T-cell (primary cell): Measurements from ENCODE around the gene PPIA. TPM values are rescaled to one million over a fixed set of nuclear protein-coding genes. Genes with fewer than 3 reads are reported as not detected.
A peak's percentile ranks its signal among the peaks of the same experiment; 100 is the strongest.

Experiments
- ATAC-seq, 4 experiments: fragments of 200-7000 bp in 3 of 4; fragments of 150-1000 bp in 1 of 4; cut with Tn5 transposase; replicated peaks in 1 of 4; 1 replicate in 3 of 4; 2 replicates in 1 of 4; pipeline ENCODE4 v1.10.0; 2021; ENCODE audit warnings: moderate library complexity in 3 of 4, mild to moderate bottlenecking in 2 of 4, moderate number of reproducible peaks in 1 of 4
- CTCF ChIA-PET, 2 donors: fragments of 300-600 bp; sonication (Branson Sonifier 250); formaldehyde crosslinking; loops; one replicate each; lab custom pipeline; 2022; ENCODE audit warnings: antibody characterized with exemption in 2 of 2; lab: Charles Lee
- POLR2A ChIA-PET, 2 donors: fragments of 300-600 bp; sonication (Branson Sonifier 250); formaldehyde crosslinking; loops; one replicate each; lab custom pipeline; 2022; ENCODE audit warnings: antibody characterized with exemption in 2 of 2; lab: Charles Lee
- DNase-seq, 35 experiments: peaks; one replicate each; pipeline versions ENCODE4 v3.0.0 to v3.0.0-alpha.2; 2013 to 2023
- H3K27ac ChIP-seq: one replicate; pipeline ENCODE4 v1.5.1; 2013; ENCODE audit warnings: low read length
- H3K27me3 ChIP-seq, 2 experiments: replicated peaks in 1 of 2; 1 replicate in 1 of 2; 2 replicates in 1 of 2; pipeline versions ENCODE4 v1.6.1 to v1.7.0; 2013; ENCODE audit warnings: low read length in 1 of 2, mixed read lengths in 1 of 2; ENCODE audit not compliant: control insufficient read depth in 2 of 2, insufficient read depth in 2 of 2; ENCODE audit errors: extremely low read depth in 1 of 2
- H3K36me3 ChIP-seq, 2 donors: 1 replicate in 1 of 2; 2 replicates in 1 of 2; pipeline versions ENCODE4 v1.6.1 to v1.7.0; 2013; ENCODE audit warnings: low read length in 1 of 2; ENCODE audit not compliant: control insufficient read depth in 2 of 2, insufficient read depth in 1 of 2; ENCODE audit errors: extremely low read depth in 1 of 2
- H3K4me1 ChIP-seq, 2 experiments: 1 replicate in 1 of 2; 2 replicates in 1 of 2; pipeline versions ENCODE4 v1.6.1 to v1.7.0; 2013; ENCODE audit warnings: low read length in 2 of 2, mixed read lengths in 1 of 2; ENCODE audit not compliant: insufficient read depth in 2 of 2, control insufficient read depth in 1 of 2; ENCODE audit errors: extremely low read depth in 1 of 2
- H3K4me3 ChIP-seq, 2 donors: 1 replicate in 1 of 2; 2 replicates in 1 of 2; pipeline versions ENCODE4 v1.5.1 to v1.7.0; 2013; ENCODE audit warnings: mild to moderate bottlenecking in 2 of 2, low read length in 1 of 2, moderate library complexity in 1 of 2; ENCODE audit not compliant: control insufficient read depth in 1 of 2; ENCODE audit errors: extremely low read depth in 1 of 2
- H3K9me3 ChIP-seq: 2 replicates; pipeline ENCODE4 v1.7.0; 2013
- H3K27ac Mint-ChIP-seq, 2 donors: one replicate each; pipeline ENCODE4 v1.8.0; 2020 to 2021; ENCODE audit warnings: mild to moderate bottlenecking in 2 of 2, mixed read lengths in 2 of 2
- H3K27me3 Mint-ChIP-seq, 2 donors: one replicate each; pipeline ENCODE4 v1.8.0; 2021 to 2022; ENCODE audit warnings: mixed read lengths in 2 of 2
- H3K36me3 Mint-ChIP-seq: one replicate; pipeline ENCODE4 v1.8.0; 2021; ENCODE audit warnings: mixed read lengths
- H3K4me1 Mint-ChIP-seq, 3 donors: one replicate each; pipeline ENCODE4 v1.8.0; 2020 to 2022; ENCODE audit warnings: mixed read lengths in 3 of 3, mild to moderate bottlenecking in 1 of 3
- H3K4me3 Mint-ChIP-seq, 3 donors: one replicate each; pipeline ENCODE4 v1.8.0; 2020 to 2022; ENCODE audit warnings: mild to moderate bottlenecking in 3 of 3, mixed read lengths in 3 of 3, moderate library complexity in 3 of 3
- H3K9me3 Mint-ChIP-seq, 3 donors: one replicate each; pipeline ENCODE4 v1.8.0; 2020 to 2022; ENCODE audit warnings: mixed read lengths in 3 of 3
- WGBS: methylation state at CpG from one replicate; pipeline ENCODE4 v1.1.5; 2013; ENCODE audit warnings: missing lambda C conversion rate; ENCODE audit not compliant: insufficient coverage; 5-methylcytosine and 5-hydroxymethylcytosine counted together
- total RNA-seq, 35 experiments: library from RNA in 6 of 35; stranded (reverse) in 6 of 35; fragments of 120-200 nt in 1 of 35; gene quantifications; one replicate each; pipeline versions ENCODE4 v1.2.1 to v1.2.4 and lab custom pipeline; 2013 to 2026

The PPIA gene
- 100 to 1,000 TPM; 673 to 863 (median 774) TPM for total RNA-seq
- 1,285 TPM for total RNA-seq (2013)
- 357 to 1,274 (median 477) reads per million in 29 experiments for total RNA-seq (lab: John Stamatoyannopoulos, UW)

- Histone ChIP-seq H3K36me3 (peaks cover 0 to 25% of the 10 kb centered on the region in 2 donors), H3K27me3 (no peaks in the 10 kb centered on the region), H3K4me3 (peak within 1 kb of the TSS; percentile 76 to 99), H3K27ac (peak within 1 kb of the TSS; percentile 99), H3K9me3 (no peaks in the 10 kb centered on the region), H3K4me1 (peaks cover 17 to 25% of the 10 kb centered on the region in 2 experiments)
- DNase-seq (peak; percentile 94 to 99 (median 98)), ATAC-seq (peak; percentile 88 to 90 (median 90))
- Mint-ChIP-seq H3K36me3 (peaks cover 33% of the 10 kb centered on the region), H3K27me3 (no peaks in the 10 kb centered on the region), H3K27ac (peak within 1 kb of the TSS; percentile 94 to 95), H3K4me3 (peak within 1 kb of the TSS; percentile 87 to 95 (median 89)), H3K4me1 (peaks cover 26 to 40% (median 39%) of the 10 kb centered on the region in 3 donors), H3K9me3 (no peaks in the 10 kb centered on the region)
- ChIA-PET CTCF (no interaction called here), POLR2A (interaction anchor here (0.6 to 0.7 kb wide), 4 partner anchors 11 to 652 kb away, joined by 3 to 5 read pairs (median 4); no protein-coding TSS in a partner anchor)
- under 1% methylated on average over 94 of the region's 99 CpGs for WGBS
Observed at GRCh38 chr7:44796504-44797328, at the start of gene PPIA. PPIA (plus strand) TSS chr7:44796681; CDS start chr7:44796725, 44 bp downstream.

- Histone ChIP-seq H3K4me1 (peaks cover 27 to 28% of the 10 kb centered on the region in 2 experiments), H3K36me3 (peaks cover 0 to 6% of the 10 kb centered on the region in 2 donors), H3K4me3 (peak within 1 kb of the TSS; percentile 77 to 80), H3K9me3 (no peaks in the 10 kb centered on the region), H3K27ac (peak within 1 kb of the TSS; percentile 85), H3K27me3 (no peaks in the 10 kb centered on the region)
- ChIA-PET POLR2A (interaction anchor here in 1 of 2 donors (0.6 to 0.7 kb wide), 2 partner anchors 100 to 108 kb away, joined by 3 to 11 read pairs; partner anchors contain the start of gene H2AZ2), CTCF (no interaction called here)
- DNase-seq (peak; percentile 81 to 97 (median 88)), ATAC-seq (peak; percentile 82 to 94 (median 88))
- Mint-ChIP-seq H3K27me3 (no peaks in the 10 kb centered on the region), H3K4me1 (peaks cover 38 to 54% (median 43%) of the 10 kb centered on the region in 3 donors), H3K36me3 (no peaks in the 10 kb centered on the region), H3K4me3 (peak within 1 kb of the TSS; percentile 75 to 85 (median 83)), H3K9me3 (no peaks in the 10 kb centered on the region), H3K27ac (peak within 1 kb of the TSS; percentile 90 to 97)
- WGBS, result 2% methylated on average over 70 of the region's 92 CpGs
Observed at GRCh38 chr7:44748045-44748947, 48.2 kb upstream of the PPIA start, which contains the start of gene ZMIZ2. ZMIZ2 (plus strand) TSS chr7:44748847; CDS start chr7:44756250, 7,403 bp downstream.

DNA sequence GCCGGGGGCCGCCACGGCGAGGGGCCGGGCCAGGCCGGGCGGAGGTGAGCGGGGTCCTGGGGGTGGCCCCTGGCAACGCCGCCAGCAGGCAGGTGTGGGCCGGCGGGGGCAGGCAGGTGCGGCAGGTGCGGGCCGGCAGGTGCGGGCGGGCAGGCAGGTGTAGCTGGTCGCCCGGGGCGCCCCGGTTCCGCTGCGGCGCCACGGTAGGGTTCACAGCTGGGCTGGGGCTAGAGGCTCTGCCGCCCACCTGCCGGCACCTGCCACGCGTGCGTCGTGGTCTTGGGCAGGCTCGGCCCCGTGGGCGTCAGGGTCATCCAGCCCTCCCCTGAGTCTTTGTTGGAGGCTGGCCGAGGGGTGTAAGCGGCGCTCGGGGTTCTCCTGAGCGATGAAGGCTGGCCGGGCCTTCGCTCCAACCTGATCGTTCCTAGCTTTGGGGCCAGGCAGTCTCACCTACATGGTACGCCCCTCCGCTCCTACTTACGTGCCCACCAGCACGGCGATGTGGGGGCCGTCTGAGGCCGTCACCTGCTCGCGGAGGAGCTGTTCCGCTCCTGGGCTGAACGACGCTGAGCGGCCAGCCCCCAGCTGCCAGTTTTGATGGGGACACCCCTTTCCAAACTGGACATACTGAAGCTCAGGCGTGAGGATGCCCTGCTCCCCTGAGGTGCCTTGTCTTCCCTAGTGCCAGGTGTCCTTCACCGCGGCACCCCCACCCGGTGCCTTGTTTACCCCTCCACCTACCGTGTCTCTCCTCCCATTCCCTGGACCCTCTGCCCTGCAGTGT lies 47.3 kb upstream of the PPIA start:
- ChIA-PET CTCF (interaction anchor here in 1 of 2 donors (0.7 kb wide), 1 partner anchor 183 kb away, joined by 5 read pairs; no protein-coding TSS in a partner anchor), POLR2A (interaction anchor here (0.5 to 0.7 kb wide), 3 partner anchors 99 to 170 kb away, joined by 3 to 7 read pairs (median 3); partner anchors contain the start of gene H2AZ2 (in 1 of the 2))
- Mint-ChIP-seq H3K36me3 (no peaks in the 10 kb centered on the region), H3K27ac (peak overlapping the region; percentile 39 to 87), H3K27me3 (no peaks in the 10 kb centered on the region), H3K4me1 (peaks cover 38 to 52% (median 43%) of the 10 kb centered on the region in 3 donors), H3K9me3 (no peaks in the 10 kb centered on the region), H3K4me3 (peak overlapping the region; percentile 72 to 84 (median 83))
- Histone ChIP-seq H3K4me1 (peaks cover 28 to 31% of the 10 kb centered on the region in 2 experiments), H3K27ac (peak overlapping the region; percentile 42), H3K36me3 (peaks cover 0 to 6% of the 10 kb centered on the region in 2 donors), H3K4me3 (peak overlapping the region; percentile 77 to 80), H3K27me3 (no peaks in the 10 kb centered on the region), H3K9me3 (no peaks in the 10 kb centered on the region)
- under 1% methylated on average over 59 of the region's 60 CpGs for WGBS
- no peak for ATAC-seq
- DNase-seq, result peak in 7 of 35 experiments; percentile 4 to 29 (median 9)

DNA sequence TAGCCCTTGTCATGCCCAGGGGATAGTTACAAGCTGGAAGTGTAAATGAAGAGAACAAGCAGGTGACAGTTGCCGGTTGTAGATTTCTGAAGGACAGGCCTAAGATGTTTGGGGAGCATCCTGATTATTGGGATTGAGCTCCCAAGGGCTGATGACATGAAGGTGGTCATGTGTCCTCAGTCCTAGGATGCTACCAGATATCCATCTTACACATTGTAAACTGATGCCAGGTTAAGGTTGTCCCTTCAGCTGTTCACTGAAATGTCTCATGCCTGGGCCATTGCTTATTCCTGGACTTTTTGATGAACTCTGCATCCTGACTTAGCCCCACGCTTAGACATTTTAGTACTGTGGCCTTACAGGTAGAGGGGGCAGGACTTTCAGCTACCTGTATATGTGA lies 46.5 kb upstream of the PPIA start:
- peaks cover 0 to 7% of the 10 kb centered on the region in 2 donors for H3K36me3 ChIP-seq
- CTCF ChIA-PET, result interaction anchor here (0.5 to 1.3 kb wide), 3 partner anchors 55 to 184 kb away, joined by 4 to 5 read pairs (median 4); no protein-coding TSS in a partner anchor
- WGBS, result no CpG with 5 or more reads among the region's 2 CpGs
- Mint-ChIP-seq H3K4me3 (peak overlapping the region; percentile 72 to 84 (median 83)), H3K36me3 (no peaks in the 10 kb centered on the region), H3K4me1 (peaks cover 38 to 60% (median 47%) of the 10 kb centered on the region in 3 donors), H3K27ac (peak overlapping the region; percentile 39 to 87), H3K27me3 (no peaks in the 10 kb centered on the region), H3K9me3 (no peaks in the 10 kb centered on the region)
- POLR2A ChIA-PET, result interaction anchor here in 1 of 2 donors (0.6 kb wide), 2 partner anchors 94 to 171 kb away, joined by 7 read pairs; no protein-coding TSS in a partner anchor
- no peak for ATAC-seq
- DNase-seq, result peak in 1 of 35 experiments; percentile 17
- no peaks in the 10 kb centered on the region for H3K9me3 ChIP-seq
- H3K4me3 ChIP-seq, result no peak overlapping the region
- H3K4me1 ChIP-seq, result peaks cover 28 to 40% of the 10 kb centered on the region in 2 experiments
- H3K27me3 ChIP-seq, result no peaks in the 10 kb centered on the region
- H3K27ac ChIP-seq, result peak overlapping the region; percentile 82

DNA sequence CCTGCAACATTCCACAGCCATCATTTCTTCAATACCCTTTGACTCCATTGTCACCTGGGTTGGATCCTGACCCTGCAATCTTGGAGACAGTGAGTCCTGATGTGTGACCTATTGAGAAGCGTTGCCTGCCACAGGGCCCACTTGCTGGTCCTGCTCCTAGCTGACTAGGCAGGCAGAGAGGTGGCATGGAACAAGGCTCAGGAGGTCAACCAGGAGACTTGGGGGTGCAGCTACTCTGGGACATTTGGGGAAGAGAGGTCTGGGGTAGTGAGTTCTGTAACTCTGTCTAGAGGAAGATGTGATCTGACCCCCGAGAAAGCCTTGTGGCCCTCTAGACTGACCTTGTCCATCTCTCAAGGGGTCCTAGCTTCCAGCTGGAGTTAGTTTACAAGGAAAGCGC lies 46.1 kb upstream of the PPIA start:
- Histone ChIP-seq H3K36me3 (peaks cover 0 to 9% of the 10 kb centered on the region in 2 donors), H3K4me1 (peaks cover 28 to 44% of the 10 kb centered on the region in 2 experiments), H3K9me3 (no peaks in the 10 kb centered on the region), H3K4me3 (no peak overlapping the region), H3K27me3 (no peaks in the 10 kb centered on the region), H3K27ac (peak overlapping the region; percentile 82)
- H3K4me1 Mint-ChIP-seq, result peaks cover 38 to 64% (median 48%) of the 10 kb centered on the region in 3 donors
- H3K9me3 Mint-ChIP-seq, result no peaks in the 10 kb centered on the region
- peak overlapping the region; percentile 72 to 84 (median 83) for H3K4me3 Mint-ChIP-seq
- DNase-seq (peak in 1 of 35 experiments; percentile 23), ATAC-seq (no peak)
- CTCF ChIA-PET, result interaction anchor here in 1 of 2 donors (1.2 to 1.3 kb wide), 2 partner anchors 55 to 97 kb away, joined by 4 read pairs; no protein-coding TSS in a partner anchor
- peak overlapping the region; percentile 39 to 87 for H3K27ac Mint-ChIP-seq
- no peaks in the 10 kb centered on the region for H3K27me3 Mint-ChIP-seq
- no peaks in the 10 kb centered on the region for H3K36me3 Mint-ChIP-seq
- WGBS, result 75% methylated on average over 3 of the region's 3 CpGs
- POLR2A ChIA-PET, result interaction anchor here in 1 of 2 donors (0.6 kb wide), 2 partner anchors 70 to 93 kb away, joined by 4 to 7 read pairs; no protein-coding TSS in a partner anchor
